ENCODE results near the gene VDAC1. TPM values are rescaled to one million over a fixed set of nuclear protein-coding genes. Genes with fewer than 3 reads are reported as not detected.

The VDAC1 gene
- total and polyA plus RNA-seq, 2 of the 8 experiments (the other 6 are each of a cell fraction or from before 2014, with no cell fraction given): 111 to 301 TPM

DNA sequence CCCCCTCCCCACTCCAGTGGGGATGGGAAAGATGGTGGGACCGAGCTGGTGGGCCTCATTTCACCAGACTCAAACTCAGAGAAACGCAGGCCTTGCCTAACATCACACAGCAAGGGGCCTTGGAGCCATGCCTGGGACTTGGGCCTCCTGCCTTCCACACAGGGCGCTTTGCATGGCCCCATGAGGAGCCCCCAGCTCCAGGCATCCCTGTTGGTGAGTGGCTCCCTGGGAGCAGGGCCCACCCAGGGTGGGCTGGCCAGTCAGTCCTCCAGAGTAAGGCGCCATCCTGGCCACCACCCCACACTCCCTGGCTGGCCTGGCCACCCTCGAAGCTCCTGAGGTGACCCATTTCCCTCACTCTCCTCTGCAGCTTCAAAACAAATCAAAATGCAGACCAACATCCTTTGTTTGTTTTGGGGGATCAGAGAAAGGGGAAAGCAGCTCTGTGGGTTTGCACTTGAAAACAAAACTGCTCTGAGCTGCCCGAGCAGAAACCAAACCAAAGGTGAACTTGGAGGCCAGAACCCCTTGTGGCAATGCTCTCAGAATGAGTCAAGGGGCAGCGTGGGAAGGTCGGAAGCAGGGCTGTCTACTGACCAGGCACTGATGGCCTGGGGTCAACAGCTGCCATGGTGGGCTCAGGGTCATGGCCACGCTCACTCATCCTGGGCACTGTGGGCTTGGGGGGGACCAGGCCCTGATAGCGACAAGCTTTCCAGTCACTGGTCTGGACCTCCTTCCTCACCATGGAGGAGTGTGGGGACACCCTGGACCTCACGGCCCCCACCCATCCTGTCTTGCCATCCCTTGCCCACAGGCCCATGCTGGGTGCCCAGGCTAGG lies 37.0 kb upstream of the VDAC1 start:
- Histone ChIP-seq H3K4me1 (replicated peaks in 1 of 4; ENCODE audit: control insufficient read depth in 3 of 4, insufficient read depth in 4 of 4, low read length in 3 of 4) (peaks cover 3 to 8% (median 4%) of the 10 kb centered on the region in 4 experiments; a peak in 6 of 7 replicates), H4K8ac (ENCODE audit: extremely low read depth, insufficient read depth, low read length) (peak overlapping the region; percentile 58), H4K5ac (ENCODE audit: insufficient read length, low read depth, low read length) (no peak overlapping the region), H3K36me3 (ENCODE audit: control insufficient read depth in 2 of 4, insufficient read depth in 4 of 4, low read length in 3 of 4) (no peaks in the 10 kb centered on the region), H3K9me3 (ENCODE audit: insufficient read depth in 2 of 2, low read depth in 1 of 2, low read length in 1 of 2) (no peaks in the 10 kb centered on the region), H4K91ac (replicated peaks; ENCODE audit: insufficient read length, low read length) (peak overlapping the region; percentile 18), H4K20me1 (replicated peaks in 1 of 2; ENCODE audit: control insufficient read depth in 1 of 2, insufficient read depth in 2 of 2, low read length in 2 of 2) (no peaks in the 10 kb centered on the region), H2BK12ac (ENCODE audit: low read depth, low read length) (peak overlapping the region; percentile 81; the same call in 1 of the 2 replicates), H3K56ac (replicated peaks; ENCODE audit: insufficient read length, low read depth, low read length) (no peak overlapping the region), H2BK20ac (ENCODE audit: low read length) (0 out of 2 replicates have a peak overlapping the region, but pooled peaks have one; percentile 21), H2AK5ac (ENCODE audit: low read depth, low read length) (no peak overlapping the region), H3K23ac (ENCODE audit: insufficient read length) (no peak overlapping the region), H3K18ac (ENCODE audit: extremely low read depth, low read length) (peak overlapping the region; percentile 32; the same call in 1 of the 2 replicates), H2AFZ (ENCODE audit: low read length) (no peak overlapping the region), H2BK120ac (replicated peaks; ENCODE audit: low read depth, low read length) (no peak overlapping the region), H3K23me2 (ENCODE audit: low read depth, low read length) (no peaks in the 10 kb centered on the region), H2BK5ac (ENCODE audit: low read depth, low read length) (no peak overlapping the region), H3K79me2 (ENCODE audit: control insufficient read depth in 1 of 2, insufficient read depth in 2 of 2, low read length in 2 of 2) (no peaks in the 10 kb centered on the region), H3K4ac (replicated peaks; ENCODE audit: insufficient read length, low read depth, low read length) (no peak overlapping the region), H2BK15ac (ENCODE audit: low read length) (no peak overlapping the region), H3K27me3 (replicated peaks in 1 of 4; ENCODE audit: control insufficient read depth in 3 of 4, extremely low read depth in 1 of 4, insufficient read depth in 3 of 4, low read length in 3 of 4) (peaks cover 0 to 3% (median under 1%) of the 10 kb centered on the region in 4 experiments; a peak in 3 of 7 replicates), H3K79me1 (ENCODE audit: low read depth, low read length) (no peaks in the 10 kb centered on the region), H3K4me3 (ENCODE audit: extremely low read depth in 1 of 4, insufficient read depth in 2 of 4, low read depth in 3 of 4, low read length in 4 of 4) (no peak overlapping the region), H3K14ac (ENCODE audit: insufficient read length) (no peak overlapping the region), H3K4me2 (ENCODE audit: insufficient read depth in 1 of 2, low read depth in 2 of 2, low read length in 2 of 2) (no peak overlapping the region), H3K27ac (ENCODE audit: low read depth, low read length) (no peak overlapping the region), H3K9ac (replicated peaks in 1 of 4; ENCODE audit: extremely low read depth in 1 of 4, low read depth in 3 of 4, low read length in 3 of 4) (no peak overlapping the region)
- POLR2A ChIA-PET (ENCODE audit: partially characterized antibody): interaction anchor here (1.7 kb wide), 1 partner anchor 104 kb away, joined by 4 read pairs; no protein-coding TSS in a partner anchor
- 87% methylated on average over 11 of the region's 11 CpGs; no CpG with 5 or more reads in 1 of the 2 experiments for WGBS, 2 experiments (ENCODE audit: extremely low coverage in 1 of 2, insufficient coverage in 1 of 2, insufficient read length in 1 of 2, insufficient replicate concordance in 2 of 2, low coverage in 1 of 2, low lambda C conversion rate in 2 of 2, missing lambda C conversion rate in 1 of 2)
- DNase-seq (ENCODE audit: low read depth in 1 of 2, low spot score in 2 of 2) (no peak), FAIRE-seq (no peak)
- CTCF ChIA-PET (ENCODE audit: partially characterized antibody): interaction anchor here (0.9 to 16.4 kb wide), 13 partner anchors 8 to 118 kb away, joined by 3 to 629 read pairs (median 25); no protein-coding TSS in a partner anchor
- TF ChIP-seq, protein P1, sequence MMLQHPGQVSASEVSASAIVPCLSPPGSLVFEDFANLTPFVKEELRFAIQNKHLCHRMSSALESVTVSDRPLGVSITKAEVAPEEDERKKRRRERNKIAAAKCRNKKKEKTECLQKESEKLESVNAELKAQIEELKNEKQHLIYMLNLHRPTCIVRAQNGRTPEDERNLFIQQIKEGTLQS (IDR thresholded peaks at IDR 0.05; ENCODE audit: insufficient read depth, low read depth, low read length): no peak
- TF ChIP-seq CTBP2 (IDR thresholded peaks at IDR 0.05; ENCODE audit: borderline replicate concordance, insufficient read depth, insufficient read length, low read length): no peak
- no peak for TF ChIP-seq SUZ12 (IDR thresholded peaks at IDR 0.05; ENCODE audit: low read length)
- TF ChIP-seq SIX5 (IDR thresholded peaks at IDR 0.05; ENCODE audit: low read depth, low read length): no peak
- no peak for TF ChIP-seq MAFK (IDR thresholded peaks at IDR 0.05; ENCODE audit: low read depth, low read length)
- no peak for TF ChIP-seq POLR2A (IDR thresholded peaks at IDR 0.05; ENCODE audit: control extremely low read depth in 1 of 2, low read depth in 2 of 2, low read length in 2 of 2)
- TF ChIP-seq ZNF274 (IDR thresholded peaks at IDR 0.05; ENCODE audit: borderline replicate concordance, extremely low read depth, low read length): no peak
- no peak for TF ChIP-seq FOSL1 (IDR thresholded peaks at IDR 0.05; ENCODE audit: insufficient read depth, low read depth, low read length)
- TF ChIP-seq MAX (IDR thresholded peaks at IDR 0.05): no peak
- TF ChIP-seq POU5F1 (IDR thresholded peaks at IDR 0.05; ENCODE audit: low read depth, low read length): no peak
- no peak for TF ChIP-seq TEAD4 (IDR thresholded peaks at IDR 0.05; ENCODE audit: low read depth, low read length)

All from H1 (cell line).